Measurements from ENCODE around the gene FN1. TPM values are rescaled to one million over a fixed set of nuclear protein-coding genes. Genes with fewer than 3 reads are reported as not detected.

Gene FN1
- total and polyA plus RNA-seq, 9 donors = 96.3 to 979 (median 287) TPM

- no peak for DNase-seq
- TF ChIP-seq CTCF (IDR thresholded peaks at IDR 0.05) (peak; percentile 70 to 81 (median 71)), EP300 (IDR thresholded peaks at IDR 0.05) (no peak), POLR2A (IDR thresholded peaks at IDR 0.05) (no peak)
- 59 to 66% (median 65%) methylated on average over 5 of the region's 5 CpGs for WGBS, 3 donors
- H3K9me3 ChIP-seq = no peaks in the 10 kb centered on the region
- intact Hi-C loops (cut with DNase I) = loop anchor here (5.0 to 10.0 kb wide), 4 partner anchors 370 to 468 kb away; no protein-coding TSS in a partner anchor
- H3K4me1 ChIP-seq (ENCODE audit: insufficient read depth) = peaks cover 2% of the 10 kb centered on the region
- no peak overlapping the region for H3K27ac ChIP-seq
- no peaks in the 10 kb centered on the region for H3K27me3 ChIP-seq
- H3K4me3 ChIP-seq = no peak overlapping the region
- H3K36me3 ChIP-seq = no peaks in the 10 kb centered on the region
These were observed 18.8 kb upstream of the FN1 start for GRCh38 chr2:215454519-215455246.

GRCh38 chr2:215452725-215453124, 16.9 kb upstream of the FN1 start:
- H3K27ac ChIP-seq = no peak overlapping the region
- H3K9me3 ChIP-seq = no peaks in the 10 kb centered on the region
- peaks cover 2% of the 10 kb centered on the region for H3K4me1 ChIP-seq (ENCODE audit: insufficient read depth)
- 94 to 97% (median 96%) methylated on average over 5 of the region's 5 CpGs for WGBS, 3 donors
- intact Hi-C loops (cut with DNase I) = loop anchor here in 2 of 4 donors (5.0 to 10.0 kb wide), 4 partner anchors 372 to 470 kb away; no protein-coding TSS in a partner anchor
- H3K36me3 ChIP-seq = no peaks in the 10 kb centered on the region
- no peaks in the 10 kb centered on the region for H3K27me3 ChIP-seq
- no peak for TF ChIP-seq POLR2A (IDR thresholded peaks at IDR 0.05)
- no peak for TF ChIP-seq EP300 (IDR thresholded peaks at IDR 0.05)
- no peak for TF ChIP-seq CTCF (IDR thresholded peaks at IDR 0.05)
- no peak for DNase-seq
- H3K4me3 ChIP-seq = no peak overlapping the region

GRCh38 chr2:215451012-215451756, 15.3 kb upstream of the FN1 start:
- Histone ChIP-seq H3K4me1 (ENCODE audit: insufficient read depth) (peaks cover 2% of the 10 kb centered on the region), H3K9me3 (no peaks in the 10 kb centered on the region), H3K36me3 (no peaks in the 10 kb centered on the region), H3K27ac (no peak overlapping the region), H3K27me3 (no peaks in the 10 kb centered on the region), H3K4me3 (no peak overlapping the region)
- DNase-seq = no peak
- intact Hi-C loops (cut with DNase I) = loop anchor here in 2 of 4 donors (5.0 to 10.0 kb wide), 4 partner anchors 374 to 471 kb away; no protein-coding TSS in a partner anchor
- WGBS, 3 donors = 80 to 96% (median 95%) methylated on average over 6 of the region's 6 CpGs
- no peak for TF ChIP-seq POLR2A (IDR thresholded peaks at IDR 0.05)
- TF ChIP-seq CTCF (IDR thresholded peaks at IDR 0.05) = no peak
- TF ChIP-seq EP300 (IDR thresholded peaks at IDR 0.05) = no peak

- Histone ChIP-seq H3K36me3 (no peaks in the 10 kb centered on the region), H3K27ac (no peak overlapping the region), H3K4me1 (ENCODE audit: insufficient read depth) (no peaks in the 10 kb centered on the region), H3K9me3 (no peaks in the 10 kb centered on the region), H3K4me3 (no peak overlapping the region), H3K27me3 (no peaks in the 10 kb centered on the region)
- TF ChIP-seq EP300 (IDR thresholded peaks at IDR 0.05) = no peak
- TF ChIP-seq CTCF (IDR thresholded peaks at IDR 0.05) = no peak
- TF ChIP-seq POLR2A (IDR thresholded peaks at IDR 0.05) = no peak
- no peak for DNase-seq
- intact Hi-C loops (cut with DNase I) = loop anchor here in 2 of 4 donors (5.0 to 10.0 kb wide), 4 partner anchors 374 to 472 kb away; no protein-coding TSS in a partner anchor
- WGBS, 3 donors = 92 to 99% (median 96%) methylated on average over 4 of the region's 4 CpGs
These were observed 14.5 kb upstream of the FN1 start for GRCh38 chr2:215450188-215451011.
